Measurements from ENCODE around the gene GALNT15.

GRCh38 chr3:16258866-16259265 lies 84.4 kb downstream of the GALNT15 start:
- no peak for TF ChIP-seq CTCF (IDR thresholded peaks at IDR 0.05)
- no peak for TF ChIP-seq EZH2 (IDR thresholded peaks at IDR 0.05; ENCODE audit: borderline replicate concordance, insufficient read depth, low read depth, low read length, poor library complexity, severe bottlenecking)

All from B cell (primary cell).